Omental fat pad (tissue), 4 donors: Measurements from ENCODE around the gene STYXL2. TPM values are rescaled to one million over a fixed set of nuclear protein-coding genes. Genes with fewer than 3 reads are reported as not detected.

Source experiments
- ATAC-seq: fragments of 150-250 bp; one replicate; pipeline ENCODE4 v1.9.1; 2016; ENCODE audit warnings: mild to moderate bottlenecking, moderate library complexity; ENCODE audit not compliant: low FRiP score
- DNase-seq: peaks from one replicate; pipeline ENCODE4 v3.0.0-alpha.2; 2019; ENCODE audit warnings: low spot score
- CTCF ChIP-seq, 3 donors: fragments of 450-650 bp; IDR thresholded peaks; one replicate each; pipeline ENCODE4 v1.5.1; 2016 to 2017; ENCODE audit warnings: antibody characterized with exemption in 3 of 3, mild to moderate bottlenecking in 3 of 3, moderate library complexity in 2 of 3
- total RNA-seq, 4 donors: library from RNA; depleted of rRNA; stranded (reverse); fragments of >200 nt; gene quantifications; one replicate each; pipeline ENCODE4 v1.1.0, GENCODE V29; 2016

STYXL2 gene
- total RNA-seq, 4 donors from 2014 or later: 0.12 to 0.65 (median 0.36) TPM

- DNase-seq (no peak), ATAC-seq (no peak)
- TF ChIP-seq CTCF (IDR thresholded peaks at IDR 0.05): no peak
Observed at GRCh38 chr1:167084757-167085156, 9.1 kb upstream of the STYXL2 start.

GRCh38 chr1:167086033-167086432, 7.8 kb upstream of the STYXL2 start:
- no peak for TF ChIP-seq CTCF (IDR thresholded peaks at IDR 0.05)
- no peak for DNase-seq
- ATAC-seq: no peak

GRCh38 chr1:167086768-167087167, 7.1 kb upstream of the STYXL2 start:
- no peak for ATAC-seq
- DNase-seq: no peak
- TF ChIP-seq CTCF (IDR thresholded peaks at IDR 0.05): no peak

- no peak for TF ChIP-seq CTCF (IDR thresholded peaks at IDR 0.05)
- no peak for ATAC-seq
Observed at GRCh38 chr1:167088746-167089417, 5.0 kb upstream of the STYXL2 start.

GRCh38 chr1:167089939-167090313, 3.9 kb upstream of the STYXL2 start:
- TF ChIP-seq CTCF (IDR thresholded peaks at IDR 0.05): no peak
- DNase-seq (no peak), ATAC-seq (no peak)

More at GRCh38 chr1:167088746-167089417, 5.0 kb upstream of the STYXL2 start:
- no peak for DNase-seq

GRCh38 chr1:167090314-167090942, 3.4 kb upstream of the STYXL2 start, which contains the start of gene GPA33:
GPA33 (minus strand) TSS chr1:167090377; CDS start chr1:167090287, 90 bp downstream.
- no peak for DNase-seq
- ATAC-seq: no peak
- no peak for TF ChIP-seq CTCF (IDR thresholded peaks at IDR 0.05)

- TF ChIP-seq CTCF (IDR thresholded peaks at IDR 0.05): no peak
- ATAC-seq (no peak), DNase-seq (no peak)
Observed at GRCh38 chr1:167092653-167093052, 1.2 kb upstream of the STYXL2 start.
